ENCODE results near the gene ITPR1.

- TF ChIP-seq RAD21 (IDR thresholded peaks at IDR 0.05): no peak
- TF ChIP-seq CTCF (IDR thresholded peaks at IDR 0.05; ENCODE audit: low read depth, low read length, missing input control): no peak
- no peak for TF ChIP-seq MAX (IDR thresholded peaks at IDR 0.05)
- no peak for TF ChIP-seq YY1 (IDR thresholded peaks at IDR 0.05)
- TF ChIP-seq TAF1 (conservative IDR thresholded peaks at IDR 0.05): no peak
- TF ChIP-seq RXRA (IDR thresholded peaks at IDR 0.05): no peak
- TF ChIP-seq, protein P1, sequence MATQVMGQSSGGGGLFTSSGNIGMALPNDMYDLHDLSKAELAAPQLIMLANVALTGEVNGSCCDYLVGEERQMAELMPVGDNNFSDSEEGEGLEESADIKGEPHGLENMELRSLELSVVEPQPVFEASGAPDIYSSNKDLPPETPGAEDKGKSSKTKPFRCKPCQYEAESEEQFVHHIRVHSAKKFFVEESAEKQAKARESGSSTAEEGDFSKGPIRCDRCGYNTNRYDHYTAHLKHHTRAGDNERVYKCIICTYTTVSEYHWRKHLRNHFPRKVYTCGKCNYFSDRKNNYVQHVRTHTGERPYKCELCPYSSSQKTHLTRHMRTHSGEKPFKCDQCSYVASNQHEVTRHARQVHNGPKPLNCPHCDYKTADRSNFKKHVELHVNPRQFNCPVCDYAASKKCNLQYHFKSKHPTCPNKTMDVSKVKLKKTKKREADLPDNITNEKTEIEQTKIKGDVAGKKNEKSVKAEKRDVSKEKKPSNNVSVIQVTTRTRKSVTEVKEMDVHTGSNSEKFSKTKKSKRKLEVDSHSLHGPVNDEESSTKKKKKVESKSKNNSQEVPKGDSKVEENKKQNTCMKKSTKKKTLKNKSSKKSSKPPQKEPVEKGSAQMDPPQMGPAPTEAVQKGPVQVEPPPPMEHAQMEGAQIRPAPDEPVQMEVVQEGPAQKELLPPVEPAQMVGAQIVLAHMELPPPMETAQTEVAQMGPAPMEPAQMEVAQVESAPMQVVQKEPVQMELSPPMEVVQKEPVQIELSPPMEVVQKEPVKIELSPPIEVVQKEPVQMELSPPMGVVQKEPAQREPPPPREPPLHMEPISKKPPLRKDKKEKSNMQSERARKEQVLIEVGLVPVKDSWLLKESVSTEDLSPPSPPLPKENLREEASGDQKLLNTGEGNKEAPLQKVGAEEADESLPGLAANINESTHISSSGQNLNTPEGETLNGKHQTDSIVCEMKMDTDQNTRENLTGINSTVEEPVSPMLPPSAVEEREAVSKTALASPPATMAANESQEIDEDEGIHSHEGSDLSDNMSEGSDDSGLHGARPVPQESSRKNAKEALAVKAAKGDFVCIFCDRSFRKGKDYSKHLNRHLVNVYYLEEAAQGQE (IDR thresholded peaks at IDR 0.05): no peak
- TF ChIP-seq ATF3 (IDR thresholded peaks at IDR 0.05): no peak
- no peak for TF ChIP-seq JUND (IDR thresholded peaks at IDR 0.05)
Observed at GRCh38 chr3:4717363-4717740, 224.2 kb downstream of the ITPR1 start.
